ENCODE measurements around the gene EFR3B. TPM values are rescaled to one million over a fixed set of nuclear protein-coding genes. Genes with fewer than 3 reads are reported as not detected.

The EFR3B gene
- total and polyA plus RNA-seq, 2 of the 4 experiments (the other 2 are of a cell fraction) = 0.38 to 0.90 TPM

DNA sequence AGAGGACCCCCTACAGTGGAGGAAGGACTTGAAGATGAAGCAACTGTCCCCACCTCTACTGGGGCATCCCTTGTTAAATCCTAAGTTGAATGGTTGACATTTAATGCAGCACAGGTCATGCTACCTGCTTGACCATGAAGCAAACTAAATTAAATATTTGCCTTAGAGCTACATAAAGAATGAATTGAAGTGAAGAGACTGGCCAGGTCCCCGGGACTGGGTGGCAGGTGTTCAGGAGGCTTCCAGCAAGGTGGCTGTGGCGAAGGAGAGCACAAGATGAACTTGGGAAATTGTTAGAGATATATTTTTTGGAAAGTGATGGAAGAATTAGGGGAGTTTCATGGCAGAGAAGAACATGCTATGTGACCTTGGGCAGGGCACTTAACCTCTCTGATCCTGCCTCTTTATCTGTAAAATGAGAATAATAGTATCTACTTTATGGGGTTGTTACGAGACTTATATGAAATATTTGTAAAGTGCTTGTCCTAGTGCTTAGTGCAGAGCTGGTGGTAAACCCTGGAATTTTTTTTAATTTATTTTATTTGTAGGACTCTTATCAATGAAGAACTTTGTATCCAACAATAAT is 37.3 kb downstream of the EFR3B start (continued):
- TF ChIP-seq NFE2L2 (IDR thresholded peaks at IDR 0.05; ENCODE audit: low read depth, low read length) = no peak
- TF ChIP-seq, protein P1, sequence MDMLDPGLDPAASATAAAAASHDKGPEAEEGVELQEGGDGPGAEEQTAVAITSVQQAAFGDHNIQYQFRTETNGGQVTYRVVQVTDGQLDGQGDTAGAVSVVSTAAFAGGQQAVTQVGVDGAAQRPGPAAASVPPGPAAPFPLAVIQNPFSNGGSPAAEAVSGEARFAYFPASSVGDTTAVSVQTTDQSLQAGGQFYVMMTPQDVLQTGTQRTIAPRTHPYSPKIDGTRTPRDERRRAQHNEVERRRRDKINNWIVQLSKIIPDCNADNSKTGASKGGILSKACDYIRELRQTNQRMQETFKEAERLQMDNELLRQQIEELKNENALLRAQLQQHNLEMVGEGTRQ (IDR thresholded peaks at IDR 0.05; ENCODE audit: low read depth, low read length) = no peak
- TF ChIP-seq BHLHE40 (IDR thresholded peaks at IDR 0.05; ENCODE audit: low read depth, low read length) = no peak
- TF ChIP-seq MAZ (IDR thresholded peaks at IDR 0.05; ENCODE audit: borderline replicate concordance, low read depth, low read length) = no peak

DNA sequence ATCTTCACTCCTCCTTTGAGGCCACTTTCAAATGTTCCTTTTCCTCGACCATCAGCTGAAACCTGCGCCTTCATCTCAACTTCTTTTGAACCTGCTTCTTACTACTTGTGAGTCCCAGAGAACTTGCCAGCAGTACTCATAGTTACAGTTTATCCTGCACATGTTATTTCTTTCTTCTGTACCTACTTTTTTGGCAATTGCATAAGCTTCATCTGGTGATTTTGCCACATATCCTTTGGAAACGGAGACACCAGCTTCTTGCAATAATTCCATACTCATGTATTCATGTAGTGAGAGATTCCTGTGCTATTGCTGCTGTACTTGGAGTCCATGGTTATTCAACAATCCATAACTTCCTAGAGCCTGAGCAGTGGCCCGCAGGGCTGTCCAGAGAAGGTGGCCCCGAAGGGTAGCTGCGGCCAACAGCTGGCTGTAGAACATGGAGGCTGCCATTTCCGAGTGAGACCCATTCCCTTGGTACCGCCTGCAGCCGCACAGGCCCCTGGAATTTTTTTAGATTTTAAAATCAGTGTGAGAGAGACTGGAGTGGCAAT is 39.4 kb downstream of the EFR3B start:
- Histone ChIP-seq H2BK5ac (ENCODE audit: low read depth, low read length, poor library complexity, severe bottlenecking) (no peak overlapping the region), H3K4ac (ENCODE audit: low read depth, low read length) (no peak overlapping the region), H3K9me1 (ENCODE audit: insufficient read depth, low read length) (peaks cover 4% of the 10 kb centered on the region; the same call in 1 of the 2 replicates), H3K27ac (ENCODE audit: insufficient read depth, low read length) (no peak overlapping the region), H4K5ac (ENCODE audit: low read depth, low read length) (no peak overlapping the region), H3K14ac (replicated peaks; ENCODE audit: low read depth, low read length) (no peak overlapping the region), H3K27me3 (ENCODE audit: control insufficient read depth, insufficient read depth, low read length) (peaks cover 47% of the 10 kb centered on the region), H3K4me3 (ENCODE audit: insufficient read depth, low read depth, low read length) (no peak overlapping the region), H2BK15ac (ENCODE audit: low read depth, low read length) (no peak overlapping the region), H3K36me3 (ENCODE audit: control insufficient read depth, insufficient read depth, low read length) (no peaks in the 10 kb centered on the region), H3K56ac (ENCODE audit: extremely low read depth, insufficient read depth, low read length) (no peak overlapping the region), H3K18ac (ENCODE audit: low read depth, low read length) (no peak overlapping the region), H4K91ac (ENCODE audit: insufficient read depth, low read depth, low read length) (no peak overlapping the region), H2AK5ac (ENCODE audit: low read depth, low read length) (no peak overlapping the region), H2BK20ac (ENCODE audit: low read depth, low read length) (no peak overlapping the region), H4K20me1 (ENCODE audit: insufficient read depth, low read length) (peaks cover 15% of the 10 kb centered on the region), H3K4me2 (ENCODE audit: low read depth, low read length) (no peak overlapping the region), H3K9me3 (ENCODE audit: control insufficient read depth, insufficient read depth, low read length) (no peaks in the 10 kb centered on the region), H3K4me1 (ENCODE audit: control insufficient read depth, insufficient read depth, low read length) (peaks cover 5% of the 10 kb centered on the region), H2AFZ (replicated peaks; ENCODE audit: low read length, poor library complexity) (no peak overlapping the region), H2BK120ac (ENCODE audit: low read depth, low read length) (no peak overlapping the region), H4K8ac (ENCODE audit: low read depth in 2 of 2, low read length in 2 of 2) (no peak overlapping the region), H2AK9ac (replicated peaks; ENCODE audit: low read depth, low read length, poor library complexity) (no peak overlapping the region), H3K79me1 (ENCODE audit: low read depth in 1 of 2, low read length in 2 of 2) (no peaks in the 10 kb centered on the region), H3K9ac (ENCODE audit: low read depth, low read length) (no peak overlapping the region), H3K23ac (ENCODE audit: low read depth, low read length) (no peak overlapping the region)
- ChIA-PET CTCF (interaction anchor here (0.5 to 1.1 kb wide), 2 partner anchors 18 to 152 kb away, joined by 3 read pairs; no protein-coding TSS in a partner anchor), POLR2A (ENCODE audit: unreplicated experiment) (no interaction called here)
- ATAC-seq (ENCODE audit: low read depth) (no peak), DNase-seq (no peak)
- in situ Hi-C loops (cut with MboI; ENCODE audit: low sequenced_read_pairs) = no loop called here
- intact Hi-C loops (cut with micrococcal nuclease) = no loop called here
- BruUV-seq (replicated peaks) = no TSS peak
- dilution Hi-C loops (cut with HindIII; ENCODE audit: low sequenced_read_pairs, unreplicated experiment) = no loop called here
- 93% methylated on average over 7 of the region's 9 CpGs; no CpG with 5 or more reads in 1 of the 2 experiments for WGBS, 2 experiments (ENCODE audit: extremely low coverage in 2 of 2, insufficient read length in 1 of 2)
- TF ChIP-seq RCOR1 (IDR thresholded peaks at IDR 0.05; ENCODE audit: insufficient replicate concordance, low read length) = no peak
- no peak for TF ChIP-seq CHD1 (IDR thresholded peaks at IDR 0.05; ENCODE audit: low read depth, low read length)
- no peak for TF ChIP-seq MXI1 (IDR thresholded peaks at IDR 0.05; ENCODE audit: borderline replicate concordance, low read depth, low read length)
- TF ChIP-seq POLR2A (IDR thresholded peaks at IDR 0.05; ENCODE audit: low read depth, low read length) = no peak
- TF ChIP-seq RAD21 (IDR thresholded peaks at IDR 0.05; ENCODE audit: low read length) = no peak
- no peak for TF ChIP-seq FOS (IDR thresholded peaks at IDR 0.05; ENCODE audit: low read depth, low read length)
- no peak for TF ChIP-seq MAZ (IDR thresholded peaks at IDR 0.05; ENCODE audit: borderline replicate concordance, low read depth, low read length)
- TF ChIP-seq MAFK (IDR thresholded peaks at IDR 0.05; ENCODE audit: low read depth, low read length) = no peak
- TF ChIP-seq CEBPB (IDR thresholded peaks at IDR 0.05; ENCODE audit: low read depth, low read length) = no peak
- TF ChIP-seq, protein P2, sequence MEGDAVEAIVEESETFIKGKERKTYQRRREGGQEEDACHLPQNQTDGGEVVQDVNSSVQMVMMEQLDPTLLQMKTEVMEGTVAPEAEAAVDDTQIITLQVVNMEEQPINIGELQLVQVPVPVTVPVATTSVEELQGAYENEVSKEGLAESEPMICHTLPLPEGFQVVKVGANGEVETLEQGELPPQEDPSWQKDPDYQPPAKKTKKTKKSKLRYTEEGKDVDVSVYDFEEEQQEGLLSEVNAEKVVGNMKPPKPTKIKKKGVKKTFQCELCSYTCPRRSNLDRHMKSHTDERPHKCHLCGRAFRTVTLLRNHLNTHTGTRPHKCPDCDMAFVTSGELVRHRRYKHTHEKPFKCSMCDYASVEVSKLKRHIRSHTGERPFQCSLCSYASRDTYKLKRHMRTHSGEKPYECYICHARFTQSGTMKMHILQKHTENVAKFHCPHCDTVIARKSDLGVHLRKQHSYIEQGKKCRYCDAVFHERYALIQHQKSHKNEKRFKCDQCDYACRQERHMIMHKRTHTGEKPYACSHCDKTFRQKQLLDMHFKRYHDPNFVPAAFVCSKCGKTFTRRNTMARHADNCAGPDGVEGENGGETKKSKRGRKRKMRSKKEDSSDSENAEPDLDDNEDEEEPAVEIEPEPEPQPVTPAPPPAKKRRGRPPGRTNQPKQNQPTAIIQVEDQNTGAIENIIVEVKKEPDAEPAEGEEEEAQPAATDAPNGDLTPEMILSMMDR (conservative IDR thresholded peaks at IDR 0.05; ENCODE audit: low read depth, low read length) = no peak
- TF ChIP-seq RFX5 (IDR thresholded peaks at IDR 0.05; ENCODE audit: low read depth, low read length) = no peak
- TF ChIP-seq, protein P1 (IDR thresholded peaks at IDR 0.05; ENCODE audit: low read depth, low read length) = no peak

All from IMR-90 (cell line).